ES-I3 (cell line): ENCODE data around the gene SERPINB11.

ENCODE experiments used
- H3K36me3 ChIP-seq: 2 replicates; pipeline ENCODE4 v1.6.1; 2013; ENCODE audit warnings: mild to moderate bottlenecking, low read length, control low read depth, moderate library complexity; ENCODE audit not compliant: insufficient read depth
- H3K4me1 ChIP-seq: 2 replicates; pipeline ENCODE4 v1.6.1; 2013; ENCODE audit warnings: mild to moderate bottlenecking, control low read depth, low read length; ENCODE audit not compliant: insufficient read depth
- H3K9ac ChIP-seq: 2 replicates; pipeline ENCODE4 v1.6.1; 2013; ENCODE audit warnings: low read depth, mild to moderate bottlenecking, low read length, moderate library complexity
- H3K9me3 ChIP-seq: 2 replicates; pipeline ENCODE4 v1.6.1; 2013; ENCODE audit warnings: mild to moderate bottlenecking, low read length, moderate library complexity; ENCODE audit not compliant: control insufficient read depth, insufficient read depth

SERPINB11 gene

DNA sequence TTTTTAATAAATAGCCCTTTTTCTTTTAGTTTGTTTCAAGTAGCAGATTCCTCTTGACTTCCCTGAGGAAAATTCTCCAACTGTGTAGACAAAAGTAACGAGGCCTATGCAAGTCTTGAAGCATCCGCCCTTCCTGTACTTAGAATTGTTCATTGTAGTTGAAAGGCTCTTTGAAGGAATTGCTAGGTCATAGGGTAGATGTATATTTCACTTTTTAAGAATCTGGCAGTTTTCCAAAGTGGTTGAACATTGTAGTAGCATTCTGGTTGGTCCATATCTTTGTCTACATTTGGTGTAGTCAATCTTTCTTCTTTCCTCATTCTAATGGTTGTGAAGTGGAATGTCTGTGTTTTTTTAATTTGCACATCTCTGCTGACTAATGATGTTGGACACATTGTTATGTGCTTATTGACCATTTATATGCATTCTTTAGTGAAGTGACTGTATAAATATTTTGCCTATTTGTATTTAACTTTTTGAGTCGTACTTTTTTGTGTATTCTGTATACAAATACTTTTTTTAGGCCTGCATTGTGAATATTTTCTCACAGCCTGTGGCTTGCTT lies 5.6 kb upstream of the SERPINB11 start:
- no peaks in the 10 kb centered on the region; the same call in none of the 2 replicates for H3K9me3 ChIP-seq
- H3K4me1 ChIP-seq, result no peaks in the 10 kb centered on the region
- no peak overlapping the region for H3K9ac ChIP-seq

DNA sequence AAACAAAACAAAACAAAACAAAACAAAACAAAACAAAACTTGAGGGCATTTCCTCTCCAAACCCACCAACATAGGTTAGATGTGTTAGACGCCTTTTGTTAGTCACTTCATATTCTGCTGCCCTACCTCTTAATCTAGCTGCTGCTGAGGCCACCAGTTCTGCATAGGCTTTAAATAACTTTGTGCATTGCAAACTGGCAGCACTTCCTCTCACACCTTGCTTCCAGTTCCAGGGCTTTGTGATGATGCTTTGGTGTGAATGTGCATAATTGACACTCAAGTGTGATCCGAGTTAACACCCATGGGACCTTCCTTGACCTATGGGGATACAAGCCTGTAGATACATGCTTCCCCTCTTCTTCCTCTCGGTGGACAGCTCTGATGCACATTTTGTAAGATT lies 2.3 kb upstream of the SERPINB11 start:
- Histone ChIP-seq H3K36me3 (no peaks in the 10 kb centered on the region), H3K4me1 (no peaks in the 10 kb centered on the region)

More for the DNA sequence above, 5.6 kb upstream of the SERPINB11 start:
- H3K36me3 ChIP-seq, result no peaks in the 10 kb centered on the region

DNA sequence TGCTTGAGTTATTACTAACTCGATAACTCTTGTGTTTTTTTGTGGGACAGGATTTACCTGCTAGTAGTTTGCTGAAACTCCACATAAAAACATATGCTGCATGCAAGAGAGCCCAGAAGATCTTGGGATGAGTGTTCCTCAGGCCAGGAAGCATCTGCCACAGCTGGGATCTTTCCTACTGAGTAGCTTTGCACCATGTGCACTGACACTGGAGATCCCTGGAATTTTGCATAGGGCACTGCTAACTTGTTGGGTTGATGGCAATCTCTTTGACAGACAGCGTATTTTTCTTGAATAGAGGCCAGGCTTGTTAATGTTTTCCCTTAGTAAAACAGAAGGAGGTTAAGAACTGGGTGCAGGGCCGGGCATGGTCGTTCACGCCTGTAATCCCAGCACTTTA lies 808 bp upstream of the SERPINB11 start:
- no peaks in the 10 kb centered on the region for H3K9me3 ChIP-seq
- no peaks in the 10 kb centered on the region for H3K36me3 ChIP-seq
- no peak overlapping the region for H3K9ac ChIP-seq
- H3K4me1 ChIP-seq, result no peaks in the 10 kb centered on the region

More for the DNA sequence above, 2.3 kb upstream of the SERPINB11 start:
- Histone ChIP-seq H3K9ac (no peak overlapping the region), H3K9me3 (no peaks in the 10 kb centered on the region; the same call in 1 of the 2 replicates)

DNA sequence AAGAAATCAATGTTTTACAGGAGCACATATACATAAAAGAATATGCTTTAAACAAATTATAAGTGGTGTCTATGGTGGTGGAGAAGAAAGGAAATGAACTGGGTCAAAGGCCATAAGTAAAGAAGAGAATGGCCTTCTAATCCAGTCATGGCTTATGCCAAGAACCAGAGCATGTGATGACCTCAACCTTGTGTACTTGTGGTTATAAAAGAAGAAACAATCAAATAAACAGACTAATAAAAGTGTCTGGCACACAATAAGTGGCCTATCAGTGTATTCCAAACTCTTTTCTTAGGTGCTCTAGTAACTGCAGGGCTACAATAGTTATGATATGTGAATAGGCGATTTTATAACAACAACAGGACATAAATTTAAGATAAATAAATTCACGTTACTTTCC lies 2.6 kb downstream of the SERPINB11 start:
- no peaks in the 10 kb centered on the region for H3K9me3 ChIP-seq
- H3K4me1 ChIP-seq, result no peaks in the 10 kb centered on the region
- no peaks in the 10 kb centered on the region for H3K36me3 ChIP-seq
- no peak overlapping the region for H3K9ac ChIP-seq

DNA sequence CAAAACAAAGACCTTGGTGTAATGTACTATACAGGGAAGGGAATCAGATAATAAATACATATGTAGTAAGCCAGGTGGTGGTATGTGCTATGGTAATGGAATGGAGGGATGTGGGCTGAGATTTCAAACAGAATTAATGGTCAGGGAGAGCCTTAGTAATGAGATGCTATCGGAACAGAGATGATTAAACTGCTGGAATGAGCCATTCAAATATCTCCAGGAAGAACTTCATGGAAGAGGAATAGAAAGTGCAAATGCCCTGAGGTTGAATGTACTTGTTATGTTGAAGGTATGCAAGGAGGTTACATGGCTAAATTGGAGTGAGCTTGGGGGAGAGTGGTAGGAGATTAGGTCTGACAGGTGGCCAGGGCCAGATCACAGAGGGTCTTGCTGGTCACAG lies 5.1 kb downstream of the SERPINB11 start:
- H3K9me3 ChIP-seq, result no peaks in the 10 kb centered on the region

DNA sequence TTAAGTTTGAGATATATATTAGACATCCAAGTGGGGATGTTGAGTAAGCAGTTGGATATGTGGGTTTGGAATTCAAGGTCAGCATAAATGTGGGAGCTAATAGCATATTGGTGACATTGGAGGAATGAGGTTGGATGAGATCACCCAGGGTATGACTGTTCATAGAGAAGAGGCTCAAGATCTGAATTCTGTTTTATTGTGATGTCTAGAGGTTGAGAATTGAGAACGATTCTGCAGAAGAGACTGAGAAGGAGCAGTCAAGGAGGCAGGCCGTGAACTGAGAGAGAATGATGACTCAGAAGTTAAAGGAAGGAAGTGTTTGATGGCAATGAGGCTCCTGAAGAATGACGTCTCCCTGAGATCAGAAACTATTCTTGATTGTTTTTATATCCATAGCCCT lies 5.9 kb downstream of the SERPINB11 start:
- H3K9ac ChIP-seq, result no peak overlapping the region
- H3K9me3 ChIP-seq, result no peaks in the 10 kb centered on the region
- no peaks in the 10 kb centered on the region for H3K36me3 ChIP-seq
- no peaks in the 10 kb centered on the region for H3K4me1 ChIP-seq

More for the DNA sequence above, 5.1 kb downstream of the SERPINB11 start:
- Histone ChIP-seq H3K9ac (no peak overlapping the region), H3K4me1 (no peaks in the 10 kb centered on the region), H3K36me3 (no peaks in the 10 kb centered on the region)

DNA sequence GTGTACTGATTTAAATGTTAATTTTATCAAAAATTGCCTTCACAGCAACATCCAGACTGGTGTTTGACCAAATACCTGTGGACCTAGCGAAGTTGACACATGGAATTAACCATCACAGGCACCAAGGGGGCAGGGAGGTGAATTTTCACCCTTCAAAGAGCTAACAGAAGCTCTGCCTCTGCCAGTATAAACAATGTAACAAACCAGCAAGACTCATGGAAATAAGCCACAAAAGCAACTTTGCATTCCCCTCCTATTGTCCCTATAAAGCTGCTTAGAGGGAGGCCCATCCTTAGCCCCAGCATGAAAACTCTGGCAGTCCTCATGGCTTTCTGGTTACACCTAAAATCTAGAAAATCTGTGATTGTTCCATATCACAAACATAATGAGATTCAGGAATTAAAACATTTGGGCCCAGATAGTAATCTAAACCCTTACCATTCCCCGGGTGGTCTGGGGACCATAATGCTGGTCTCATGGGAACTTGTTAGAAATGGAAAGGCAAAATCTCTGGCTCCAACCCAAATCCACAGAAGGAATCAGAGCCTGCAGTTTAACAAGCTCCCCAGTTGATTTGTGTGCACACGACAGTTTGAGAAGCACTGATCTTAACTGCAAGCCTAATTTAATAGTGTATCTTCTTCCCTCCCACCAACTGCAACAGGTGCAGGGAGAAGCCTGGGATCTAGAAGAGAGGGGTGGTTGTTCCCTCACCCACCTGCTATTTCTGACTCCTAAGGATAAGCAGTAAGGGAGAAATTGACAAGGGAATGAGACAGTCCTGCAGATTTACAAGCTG lies 23.1 kb downstream of the SERPINB11 start:
- no peaks in the 10 kb centered on the region for H3K9me3 ChIP-seq
- no peaks in the 10 kb centered on the region for H3K36me3 ChIP-seq
- H3K4me1 ChIP-seq, result no peaks in the 10 kb centered on the region
- no peak overlapping the region for H3K9ac ChIP-seq

DNA sequence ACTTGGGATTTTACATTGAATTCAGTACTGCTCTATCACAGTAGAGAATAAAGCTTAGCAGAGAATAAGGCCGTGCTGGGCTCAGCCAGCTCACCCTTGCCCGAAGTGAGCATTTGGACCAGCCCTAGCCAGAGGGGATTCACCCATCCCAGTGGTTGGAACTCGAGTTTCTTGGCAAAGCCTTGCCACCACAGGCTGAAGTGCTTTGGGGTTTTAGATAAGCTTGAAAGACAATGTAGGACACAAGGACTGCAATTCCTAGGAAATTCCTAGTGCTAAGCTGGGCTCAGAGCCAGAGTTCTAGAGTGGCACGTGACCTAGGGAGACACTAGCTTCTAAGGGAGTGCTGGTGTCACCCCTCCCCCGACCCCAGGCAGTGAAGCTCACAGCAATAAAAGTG lies 28.0 kb downstream of the SERPINB11 start:
- H3K36me3 ChIP-seq, result no peaks in the 10 kb centered on the region
- H3K9me3 ChIP-seq, result no peaks in the 10 kb centered on the region
- H3K4me1 ChIP-seq, result no peaks in the 10 kb centered on the region
- no peak overlapping the region for H3K9ac ChIP-seq

DNA sequence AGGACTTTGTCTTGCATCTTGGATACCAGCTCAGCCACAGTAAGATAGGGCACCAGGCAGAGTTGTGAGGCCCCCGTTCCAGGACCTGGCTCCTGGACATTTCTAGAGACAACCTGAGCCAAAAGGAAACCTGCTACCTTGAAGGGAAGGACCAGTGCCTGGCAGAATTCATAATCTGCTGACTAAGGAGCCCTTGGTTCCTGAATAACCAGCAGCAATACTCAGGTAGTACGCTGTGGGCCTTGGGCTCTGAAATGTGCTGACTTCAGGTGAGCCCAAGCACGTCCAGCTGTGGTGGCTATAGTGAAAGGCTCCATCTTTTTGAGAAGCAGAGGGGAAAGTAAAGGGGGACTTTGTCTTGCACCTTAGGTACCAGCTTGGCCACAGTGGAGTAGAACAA lies 28.5 kb downstream of the SERPINB11 start:
- no peaks in the 10 kb centered on the region for H3K9me3 ChIP-seq
- H3K4me1 ChIP-seq, result no peaks in the 10 kb centered on the region
- no peak overlapping the region for H3K9ac ChIP-seq
- no peaks in the 10 kb centered on the region for H3K36me3 ChIP-seq

DNA sequence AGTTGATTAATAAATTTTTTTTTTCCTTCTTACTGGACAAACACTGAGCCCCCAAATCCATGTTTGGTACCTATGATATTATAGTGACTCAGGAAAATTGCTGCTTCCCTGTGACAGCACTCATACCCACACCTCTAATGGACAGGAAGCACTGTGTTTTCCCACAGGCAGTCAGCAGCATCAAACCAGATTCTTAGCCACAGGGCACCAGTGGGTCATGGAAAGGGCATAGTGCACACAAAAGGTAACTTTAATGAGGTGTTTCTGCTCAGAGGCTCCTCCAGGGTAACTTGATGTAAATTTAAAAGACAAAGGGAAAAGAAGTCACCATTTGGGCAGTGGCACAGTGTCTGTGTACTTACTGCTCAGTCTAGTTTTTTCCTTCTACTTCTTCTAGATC lies 34.1 kb downstream of the SERPINB11 start:
- H3K36me3 ChIP-seq, result no peaks in the 10 kb centered on the region
- no peak overlapping the region for H3K9ac ChIP-seq
- no peaks in the 10 kb centered on the region for H3K9me3 ChIP-seq
- no peaks in the 10 kb centered on the region for H3K4me1 ChIP-seq

DNA sequence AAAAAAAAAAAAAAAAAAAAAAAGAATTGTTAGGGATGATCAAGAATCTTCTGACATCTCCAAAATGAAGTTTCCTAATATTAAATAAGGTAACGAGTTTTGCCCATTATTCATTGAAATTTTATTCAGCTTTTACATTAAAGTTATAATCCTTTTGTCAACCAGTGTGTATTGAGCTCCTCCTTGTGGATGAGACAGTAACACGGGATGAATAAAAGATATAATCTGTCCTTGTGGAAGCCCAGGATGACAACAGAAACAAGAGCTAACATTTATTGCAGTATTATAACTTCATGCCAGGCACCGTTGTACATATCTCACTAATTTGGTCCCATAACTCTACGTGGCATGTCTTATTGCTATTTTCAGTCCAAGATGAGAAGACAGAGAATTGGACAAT lies 39.0 kb downstream of the SERPINB11 start:
- no peak overlapping the region for H3K9ac ChIP-seq
- H3K4me1 ChIP-seq, result no peaks in the 10 kb centered on the region
- no peaks in the 10 kb centered on the region for H3K9me3 ChIP-seq
- no peaks in the 10 kb centered on the region for H3K36me3 ChIP-seq

DNA sequence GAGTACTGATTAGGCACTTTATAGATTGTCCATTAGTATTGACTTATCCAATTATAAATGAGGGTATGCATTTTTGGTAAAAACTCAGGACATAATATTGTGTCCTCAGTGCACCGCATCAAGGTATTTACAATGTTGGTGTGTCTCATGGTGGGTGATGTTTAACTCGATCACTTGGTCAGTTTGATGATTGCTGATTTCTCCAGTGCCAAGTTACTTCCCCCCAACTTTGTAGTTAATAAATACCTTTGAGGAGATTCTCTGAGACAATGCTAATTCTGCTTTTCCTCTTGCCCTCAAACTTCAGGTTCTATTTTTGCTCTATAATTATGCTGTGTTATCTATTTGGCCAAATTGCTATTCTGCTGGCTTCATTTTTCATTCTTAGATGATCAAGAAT lies 44.2 kb downstream of the SERPINB11 start:
- no peaks in the 10 kb centered on the region for H3K36me3 ChIP-seq
- no peaks in the 10 kb centered on the region for H3K9me3 ChIP-seq
- no peaks in the 10 kb centered on the region for H3K4me1 ChIP-seq
- no peak overlapping the region for H3K9ac ChIP-seq

DNA sequence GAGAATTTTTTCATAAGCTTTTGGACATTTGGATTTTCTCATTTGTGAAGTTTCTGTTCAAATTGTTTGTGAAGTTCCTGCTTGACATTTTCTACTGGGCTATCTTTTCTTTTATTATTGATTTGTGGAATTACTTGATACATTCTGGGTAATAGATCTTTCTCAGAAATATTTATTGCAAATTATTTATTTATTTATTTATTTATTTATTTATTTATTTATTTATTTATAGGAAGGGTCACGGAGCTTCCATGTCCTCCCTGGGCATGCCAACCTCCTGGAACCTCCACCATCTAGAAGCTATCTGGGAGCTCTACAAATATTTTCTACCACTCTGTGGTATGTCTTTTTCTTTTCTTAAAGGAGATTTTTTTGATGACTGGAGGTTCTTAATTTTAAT lies 46.7 kb downstream of the SERPINB11 start:
- Histone ChIP-seq H3K4me1 (no peaks in the 10 kb centered on the region), H3K9me3 (no peaks in the 10 kb centered on the region), H3K36me3 (no peaks in the 10 kb centered on the region), H3K9ac (no peak overlapping the region)

DNA sequence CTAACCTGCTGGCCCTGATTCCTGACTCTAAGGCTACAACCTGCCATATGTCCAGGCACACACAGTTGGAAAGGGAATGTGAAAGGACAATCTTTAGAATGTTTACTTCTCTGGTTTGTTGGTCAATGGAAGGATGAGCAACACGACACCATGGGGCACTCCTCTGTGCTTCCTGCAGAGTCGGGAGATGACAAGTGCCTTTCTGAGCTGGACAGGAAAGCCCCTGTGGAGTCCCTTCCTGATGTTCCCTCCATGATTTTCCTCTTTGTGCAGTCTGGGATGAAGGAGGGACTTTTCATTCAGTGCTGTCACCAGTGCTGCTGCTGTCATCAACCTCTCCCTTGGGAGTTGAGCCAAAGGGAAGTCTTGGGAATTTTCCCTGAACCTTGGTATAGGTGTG lies 49.9 kb downstream of the SERPINB11 start:
- H3K4me1 ChIP-seq, result no peaks in the 10 kb centered on the region
- no peaks in the 10 kb centered on the region for H3K36me3 ChIP-seq
- H3K9ac ChIP-seq, result no peak overlapping the region

DNA sequence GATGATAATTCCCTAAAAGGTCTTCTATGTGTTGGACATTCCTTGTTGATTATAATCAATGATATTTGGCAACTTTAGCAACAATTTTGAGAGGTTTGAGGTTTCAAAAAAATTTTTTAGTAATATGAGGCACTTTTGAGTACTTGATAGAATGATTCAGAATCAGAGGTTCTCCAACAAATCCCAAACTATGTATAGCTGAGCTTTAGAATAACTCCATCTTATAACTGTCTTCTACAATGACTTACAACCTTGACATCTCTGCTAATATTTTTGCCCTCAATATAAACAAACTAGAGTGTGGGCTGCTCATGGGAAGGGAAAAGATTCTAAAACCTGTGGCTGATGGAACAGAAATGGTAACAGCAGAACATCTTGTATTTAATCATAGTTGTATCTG lies 50.9 kb downstream of the SERPINB11 start:
- Histone ChIP-seq H3K9me3 (no peaks in the 10 kb centered on the region; the same call in 1 of the 2 replicates), H3K9ac (no peak overlapping the region), H3K4me1 (no peaks in the 10 kb centered on the region), H3K36me3 (no peaks in the 10 kb centered on the region)

More for the DNA sequence above, 49.9 kb downstream of the SERPINB11 start:
- no peaks in the 10 kb centered on the region; the same call in 1 of the 2 replicates for H3K9me3 ChIP-seq
